Measurements from ENCODE around the gene IRF8.

Gene IRF8

DNA sequence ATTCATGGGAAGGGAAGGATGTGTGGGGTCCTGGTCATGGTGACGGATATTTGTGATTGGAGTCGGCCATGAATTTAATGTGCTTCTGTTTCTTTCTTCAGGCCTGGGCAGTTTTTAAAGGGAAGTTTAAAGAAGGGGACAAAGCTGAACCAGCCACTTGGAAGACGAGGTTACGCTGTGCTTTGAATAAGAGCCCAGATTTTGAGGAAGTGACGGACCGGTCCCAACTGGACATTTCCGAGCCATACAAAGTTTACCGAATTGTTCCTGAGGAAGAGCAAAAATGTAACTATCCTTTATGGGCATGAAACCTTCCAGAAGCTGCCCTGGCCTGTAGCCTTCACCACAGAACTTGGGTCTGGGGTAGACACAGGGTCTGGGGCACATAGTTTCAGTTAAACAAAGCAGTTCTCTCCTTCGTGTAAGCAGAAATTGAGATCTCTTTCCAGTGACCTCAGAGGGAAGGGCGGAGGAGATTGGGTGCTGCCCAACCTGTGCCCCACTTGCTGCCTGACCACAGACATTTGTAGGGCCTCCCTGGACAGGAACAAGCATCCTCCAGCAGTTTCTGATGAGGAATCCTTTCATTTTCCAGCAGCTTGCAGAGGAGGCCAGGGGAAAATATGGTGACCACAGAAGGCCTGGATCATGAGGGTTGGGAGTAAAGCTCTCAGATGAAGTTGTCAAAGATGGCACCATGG is 10.1 kb downstream of the IRF8 start:
- no peak for DNase-seq
- in situ Hi-C loops (cut with HindIII; ENCODE audit: low pct_ligation_motif_present, low pct_unique_long_range_greater_than_20kb, low sequenced_read_pairs), result no loop called here

DNA sequence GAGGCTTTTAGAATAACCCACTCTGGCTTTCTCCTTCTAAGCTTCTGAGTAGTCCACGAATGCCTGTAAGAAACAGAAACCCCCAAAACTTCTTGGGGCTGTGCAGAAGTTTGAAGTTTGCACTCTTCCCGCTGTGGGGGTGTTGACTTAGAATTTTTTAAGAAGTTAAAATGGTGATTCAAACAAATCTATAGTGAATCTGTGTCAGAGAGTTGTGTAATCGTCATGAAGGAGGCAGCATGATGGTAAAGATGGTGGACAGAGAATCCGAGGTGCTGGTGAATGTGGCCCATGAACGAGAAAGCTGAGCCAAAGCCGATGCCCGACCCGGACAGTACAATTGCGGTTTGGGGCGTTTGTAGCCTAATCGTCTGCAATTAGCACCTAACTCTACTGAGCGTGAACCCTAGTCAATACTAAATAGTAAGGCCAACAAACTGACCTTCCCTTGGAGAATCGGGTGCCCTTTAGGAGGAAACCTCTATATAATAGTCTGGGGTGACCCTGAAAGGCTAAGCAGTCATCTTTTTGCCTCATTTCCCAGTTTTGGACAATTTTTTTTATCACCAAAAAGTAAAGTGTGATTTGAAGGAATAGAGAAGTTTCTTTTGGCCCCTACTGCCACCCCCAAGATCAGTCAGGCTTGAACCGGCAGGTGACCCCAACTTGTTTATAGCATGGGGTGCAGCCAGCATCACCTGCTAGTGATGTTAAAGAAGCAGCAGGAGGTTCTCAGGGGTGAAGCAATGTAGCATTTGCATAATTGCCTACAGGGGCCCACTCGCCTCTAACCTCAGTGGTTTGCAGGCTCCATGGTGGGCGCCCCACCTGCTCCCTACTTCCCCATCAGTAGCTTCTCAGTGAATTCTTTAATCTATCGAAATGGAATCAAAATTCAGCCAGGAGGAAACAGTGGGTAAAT is 11.2 kb downstream of the IRF8 start:
- no peak for DNase-seq
- in situ Hi-C loops (cut with HindIII; ENCODE audit: low pct_ligation_motif_present, low pct_unique_long_range_greater_than_20kb, low sequenced_read_pairs), result no loop called here

DNA sequence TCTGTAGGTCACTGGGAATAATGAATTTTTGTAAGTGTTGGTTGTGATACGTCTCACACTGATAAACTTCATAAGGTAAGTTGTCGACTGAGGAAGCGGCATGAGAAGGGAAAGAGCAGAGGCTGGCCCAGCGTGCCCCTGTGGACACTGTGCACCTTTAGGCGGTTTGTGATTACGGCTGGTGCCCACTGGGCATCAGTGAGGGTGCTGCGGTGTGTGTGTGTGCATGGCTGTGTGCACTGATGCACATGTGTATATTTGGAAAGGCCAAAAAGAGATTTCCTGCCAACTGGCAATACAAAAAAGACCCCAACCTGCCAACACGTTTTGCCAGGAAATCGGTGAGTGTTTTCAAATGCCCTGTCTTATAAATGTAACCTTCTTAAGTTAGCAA is 11.9 kb downstream of the IRF8 start:
- in situ Hi-C loops (cut with HindIII; ENCODE audit: low pct_ligation_motif_present, low pct_unique_long_range_greater_than_20kb, low sequenced_read_pairs), result no loop called here
- DNase-seq, result no peak

DNA sequence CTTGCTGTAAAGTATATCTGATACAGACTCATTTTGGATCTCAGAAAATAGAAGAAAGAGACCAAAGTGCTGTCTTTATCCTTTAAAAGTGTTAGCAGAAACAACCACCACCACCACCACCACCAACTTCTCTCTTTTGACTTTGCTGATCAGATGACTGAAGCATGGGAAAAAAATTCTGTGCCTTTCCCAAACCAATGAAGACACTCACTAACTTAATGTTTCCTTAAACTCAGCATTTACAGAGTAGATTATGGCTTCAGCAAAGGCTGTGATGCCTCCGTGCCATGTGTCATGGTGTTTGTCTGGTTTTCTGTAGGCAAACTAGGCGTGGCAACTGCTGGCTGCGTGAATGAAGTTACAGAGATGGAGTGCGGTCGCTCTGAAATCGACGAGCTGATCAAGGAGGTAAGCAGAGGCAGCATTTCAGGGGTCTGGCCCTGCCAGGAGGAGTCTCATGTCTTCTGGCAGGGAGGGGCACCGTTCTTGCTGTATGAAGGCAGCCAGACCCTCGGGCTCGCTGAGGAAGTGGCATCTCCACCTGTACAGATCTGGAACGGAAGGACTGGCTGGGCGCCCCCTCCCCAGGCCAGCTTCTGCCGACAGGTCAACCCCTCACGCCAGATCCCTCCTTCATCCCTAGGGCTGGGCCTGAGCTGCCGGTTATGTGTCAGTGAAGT is 12.4 kb downstream of the IRF8 start:
- in situ Hi-C loops (cut with HindIII; ENCODE audit: low pct_ligation_motif_present, low pct_unique_long_range_greater_than_20kb, low sequenced_read_pairs), result no loop called here
- no peak for DNase-seq

DNA sequence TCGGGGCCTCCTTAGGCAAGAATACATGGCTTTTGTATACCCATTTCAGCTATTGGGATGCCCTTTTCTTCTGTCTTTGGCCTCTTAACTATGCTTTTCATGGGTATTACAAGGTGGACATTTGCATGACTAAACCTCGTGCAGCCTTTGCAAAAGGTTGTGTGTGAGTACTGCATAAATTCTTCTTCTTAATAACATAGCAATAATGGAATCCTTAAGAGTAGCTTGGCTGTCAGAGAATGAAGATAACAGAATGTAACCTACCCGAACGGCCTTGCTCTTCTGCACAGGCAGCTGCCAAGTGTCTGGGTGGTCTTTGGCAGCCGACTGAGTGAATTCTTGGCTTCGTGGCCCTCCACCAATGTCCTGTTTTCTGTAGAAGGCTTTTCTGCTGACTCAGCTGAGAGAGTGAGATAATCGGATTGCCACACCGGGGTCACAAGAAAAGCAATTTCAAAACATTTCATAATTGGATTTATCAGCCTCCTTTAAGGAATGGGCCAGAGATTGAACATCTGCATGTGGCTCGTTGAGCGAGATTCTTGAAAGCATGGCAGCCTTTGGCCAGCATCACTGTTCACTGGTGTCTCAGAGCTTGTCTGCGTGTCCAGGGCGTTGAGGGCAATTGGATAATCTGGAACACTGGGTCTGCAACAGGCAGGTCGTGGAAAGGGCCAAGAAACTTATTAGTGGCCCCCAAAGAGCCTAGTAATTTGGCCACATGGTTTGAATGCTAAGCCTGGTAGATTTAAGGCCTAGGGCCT is 13.4 kb downstream of the IRF8 start:
- in situ Hi-C loops (cut with HindIII; ENCODE audit: low pct_ligation_motif_present, low pct_unique_long_range_greater_than_20kb, low sequenced_read_pairs), result no loop called here
- no peak for DNase-seq

DNA sequence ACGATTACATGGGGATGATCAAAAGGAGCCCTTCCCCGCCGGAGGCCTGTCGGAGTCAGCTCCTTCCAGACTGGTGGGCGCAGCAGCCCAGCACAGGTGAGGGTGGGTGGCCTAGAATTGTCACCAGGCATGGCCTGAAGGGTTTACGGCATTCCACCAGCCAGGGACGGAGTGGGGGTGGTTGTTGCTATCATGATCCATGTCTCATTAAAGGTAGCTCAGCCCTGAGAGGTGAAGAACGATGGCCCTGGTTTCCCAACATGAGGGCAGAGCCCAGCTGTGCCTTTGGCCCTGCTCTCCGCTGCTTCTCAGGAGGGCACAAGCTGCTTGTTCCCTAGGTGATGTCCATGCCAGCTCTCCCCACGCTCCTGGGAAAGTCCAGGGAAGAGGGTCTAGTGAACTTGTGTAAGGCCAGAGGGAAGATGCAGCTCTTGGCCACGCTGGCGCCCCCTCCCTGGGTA is 14.2 kb downstream of the IRF8 start:
- DNase-seq, result no peak
- in situ Hi-C loops (cut with HindIII; ENCODE audit: low pct_ligation_motif_present, low pct_unique_long_range_greater_than_20kb, low sequenced_read_pairs), result no loop called here

DNA sequence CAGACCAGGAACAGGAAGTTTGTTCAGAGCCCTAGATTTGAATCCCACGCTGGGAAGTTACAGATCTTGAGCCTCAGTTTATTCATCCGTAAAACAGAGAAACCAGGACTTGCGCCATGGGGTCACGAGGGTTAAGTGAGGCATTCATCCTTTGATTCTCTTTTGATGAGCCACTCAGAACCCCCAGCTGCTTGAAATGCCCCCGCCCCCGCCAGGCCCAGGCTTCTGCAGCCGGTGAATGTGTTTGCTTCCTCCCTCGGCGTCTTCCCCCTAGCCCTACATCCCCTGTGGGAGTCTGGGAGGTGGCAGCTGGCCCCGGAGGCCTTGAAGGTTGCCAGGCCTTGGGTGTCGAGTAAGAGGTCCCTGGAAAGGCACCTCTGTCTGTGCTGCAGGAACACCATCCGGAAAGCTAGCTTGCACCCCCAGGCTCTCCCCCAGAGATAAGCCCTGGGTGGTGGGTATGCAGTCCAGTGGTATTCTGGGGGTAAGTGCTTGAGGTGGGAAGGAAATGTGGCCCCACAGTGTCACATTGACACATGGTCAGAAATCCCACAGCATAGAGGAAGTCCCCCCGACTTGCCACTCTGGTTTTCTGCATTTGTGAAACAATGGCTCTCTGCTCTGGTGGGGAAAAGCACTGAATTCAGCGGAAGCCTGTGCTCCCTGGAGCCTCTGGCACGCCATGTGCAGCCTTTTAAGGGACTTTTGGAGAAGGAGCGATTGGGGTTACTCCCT is 14.9 kb downstream of the IRF8 start:
- no peak for DNase-seq
- in situ Hi-C loops (cut with HindIII; ENCODE audit: low pct_ligation_motif_present, low pct_unique_long_range_greater_than_20kb, low sequenced_read_pairs), result no loop called here

DNA sequence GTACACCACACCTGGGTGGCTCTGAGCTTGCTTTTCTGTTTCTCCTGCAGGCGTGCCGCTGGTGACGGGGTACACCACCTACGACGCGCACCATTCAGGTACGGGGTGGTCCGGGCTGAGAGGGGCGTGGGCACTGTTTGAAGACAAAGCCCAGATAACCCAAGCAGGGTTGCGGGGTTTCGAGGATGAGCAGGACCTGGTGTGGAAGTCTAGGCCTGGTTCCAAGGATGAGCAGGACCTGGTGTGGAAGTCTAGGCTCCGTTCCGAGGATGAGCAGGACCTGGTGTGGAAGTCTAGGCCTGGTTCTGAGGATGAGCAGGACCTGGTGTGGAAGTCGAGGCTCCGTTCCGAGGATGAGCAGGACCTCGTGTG is 15.4 kb downstream of the IRF8 start:
- no peak for DNase-seq

DNA sequence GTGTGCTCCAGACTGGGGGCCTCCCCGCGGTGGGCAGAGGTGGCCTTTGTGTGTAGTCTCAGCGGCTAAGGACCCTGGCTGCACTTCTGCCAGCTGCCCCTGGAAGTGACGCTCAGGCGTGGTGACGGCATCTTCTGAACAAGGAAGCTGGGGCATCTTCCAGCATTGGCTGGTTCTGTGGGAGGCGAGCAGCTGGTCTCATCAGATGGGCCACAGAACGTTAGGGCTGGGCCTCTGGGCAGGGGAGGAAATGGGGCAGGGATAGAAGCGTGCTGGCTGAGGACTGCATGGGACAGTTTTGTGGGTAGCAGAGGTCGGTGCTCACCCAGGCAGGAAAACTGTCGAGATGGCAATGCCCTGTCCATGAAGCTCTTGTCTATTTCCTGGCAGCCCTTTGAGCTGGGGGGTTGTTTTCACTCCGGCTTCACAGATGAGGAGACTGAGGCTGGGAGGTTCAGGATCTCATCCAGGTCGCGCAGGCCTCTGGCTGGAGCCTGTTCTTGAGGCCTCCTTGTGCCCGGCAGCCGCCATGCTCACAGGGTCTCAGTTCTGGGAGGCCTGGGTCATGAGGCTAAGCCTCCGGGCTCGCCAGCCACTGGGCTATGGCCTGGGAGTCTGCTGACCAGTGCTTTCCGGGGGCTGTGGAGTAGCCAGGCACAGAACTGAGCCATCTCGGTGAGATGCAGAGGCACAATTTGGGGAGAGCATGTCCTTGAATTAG is 16.3 kb downstream of the IRF8 start:
- in situ Hi-C loops (cut with HindIII; ENCODE audit: low pct_ligation_motif_present, low pct_unique_long_range_greater_than_20kb, low sequenced_read_pairs), result no loop called here
- no peak for DNase-seq

More for the DNA sequence above, 15.4 kb downstream of the IRF8 start:
- in situ Hi-C loops (cut with HindIII; ENCODE audit: low pct_ligation_motif_present, low pct_unique_long_range_greater_than_20kb, low sequenced_read_pairs), result no loop called here

DNA sequence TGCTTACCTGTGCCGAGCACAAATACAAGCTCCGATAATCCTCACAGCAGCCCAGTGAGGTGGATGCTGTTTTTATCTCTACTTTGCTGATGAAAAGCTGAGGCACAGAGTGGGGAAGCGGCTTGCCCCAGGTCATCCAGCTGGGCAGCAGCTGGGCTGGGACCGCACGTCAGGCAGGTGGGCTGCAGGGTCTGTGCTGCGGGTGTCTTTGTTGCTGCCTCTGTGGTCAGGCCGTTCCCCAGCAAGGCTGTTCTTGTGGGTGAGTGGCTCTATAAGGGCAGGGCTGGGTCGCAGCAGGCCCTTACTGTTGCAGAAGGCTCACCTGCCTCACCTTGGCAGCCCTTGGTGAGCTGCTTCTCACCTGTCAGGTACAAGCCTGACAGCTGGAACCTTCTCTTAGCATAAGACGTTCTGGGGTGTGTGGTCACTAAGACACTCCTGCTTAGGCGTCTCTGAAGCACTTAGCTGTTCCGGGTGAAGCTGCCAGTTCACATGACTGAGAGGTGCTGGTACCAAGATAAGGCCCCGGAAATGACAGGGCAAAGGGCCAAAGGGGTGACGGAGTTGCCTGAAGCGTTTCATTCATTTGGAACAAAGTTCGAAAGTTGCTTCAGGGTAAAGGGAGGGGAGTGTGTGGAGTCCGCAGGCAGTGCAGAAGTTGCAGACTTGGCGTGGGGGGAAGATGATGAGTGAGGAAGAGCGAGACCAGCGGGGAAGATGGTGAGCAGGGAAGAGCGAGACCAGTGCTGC is 17.4 kb downstream of the IRF8 start:
- peak; percentile 50 for DNase-seq
- in situ Hi-C loops (cut with HindIII; ENCODE audit: low pct_ligation_motif_present, low pct_unique_long_range_greater_than_20kb, low sequenced_read_pairs), result no loop called here

DNA sequence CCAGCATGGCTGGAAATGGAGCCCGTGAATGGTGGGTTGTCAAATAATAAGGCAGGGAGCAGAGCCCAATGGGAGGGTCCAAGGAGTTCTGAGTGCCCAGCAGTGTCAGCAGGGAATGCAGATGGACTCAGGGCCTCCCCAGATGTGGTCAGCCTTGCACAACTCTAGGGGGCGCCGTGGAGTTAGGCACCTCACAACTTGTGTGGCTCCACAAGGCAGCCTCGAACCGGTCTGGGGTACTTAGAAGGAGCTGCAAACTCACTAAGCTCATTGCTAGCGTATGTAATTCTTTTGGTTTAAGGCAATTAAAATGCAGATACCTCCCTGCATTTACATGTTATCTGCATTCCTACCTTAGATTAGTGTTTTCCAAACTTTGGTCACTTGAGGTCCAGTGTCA is 18.1 kb downstream of the IRF8 start:
- in situ Hi-C loops (cut with HindIII; ENCODE audit: low pct_ligation_motif_present, low pct_unique_long_range_greater_than_20kb, low sequenced_read_pairs), result no loop called here
- DNase-seq, result no peak

DNA sequence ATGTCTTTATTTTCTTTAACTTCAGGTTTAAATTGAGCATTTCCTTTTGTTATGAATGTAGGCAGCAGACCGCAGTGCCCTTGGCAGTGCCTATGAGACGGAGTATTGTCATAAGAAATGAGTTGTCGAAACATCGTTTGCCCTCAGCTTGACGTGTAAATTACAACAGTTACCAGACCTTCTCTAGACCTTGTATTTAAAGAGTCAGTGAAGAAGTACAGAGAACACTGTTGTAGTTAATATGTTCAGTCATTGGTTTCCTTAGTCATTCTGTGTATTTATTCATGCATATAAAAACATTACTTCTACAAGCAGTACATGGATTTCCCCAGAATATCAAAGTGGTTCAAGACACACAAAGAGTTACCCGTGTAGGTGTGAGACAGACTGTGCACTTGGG is 19.0 kb downstream of the IRF8 start:
- peak; percentile 20 for DNase-seq
- in situ Hi-C loops (cut with HindIII; ENCODE audit: low pct_ligation_motif_present, low pct_unique_long_range_greater_than_20kb, low sequenced_read_pairs), result no loop called here

DNA sequence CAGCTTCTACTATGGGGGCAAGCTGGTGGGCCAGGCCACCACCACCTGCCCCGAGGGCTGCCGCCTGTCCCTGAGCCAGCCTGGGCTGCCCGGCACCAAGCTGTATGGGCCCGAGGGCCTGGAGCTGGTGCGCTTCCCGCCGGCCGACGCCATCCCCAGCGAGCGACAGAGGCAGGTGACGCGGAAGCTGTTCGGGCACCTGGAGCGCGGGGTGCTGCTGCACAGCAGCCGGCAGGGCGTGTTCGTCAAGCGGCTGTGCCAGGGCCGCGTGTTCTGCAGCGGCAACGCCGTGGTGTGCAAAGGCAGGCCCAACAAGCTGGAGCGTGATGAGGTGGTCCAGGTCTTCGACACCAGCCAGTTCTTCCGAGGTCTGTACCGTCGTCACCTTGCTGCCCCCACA is 19.5 kb downstream of the IRF8 start:
- no peak for DNase-seq
- in situ Hi-C loops (cut with HindIII; ENCODE audit: low pct_ligation_motif_present, low pct_unique_long_range_greater_than_20kb, low sequenced_read_pairs), result no loop called here

DNA sequence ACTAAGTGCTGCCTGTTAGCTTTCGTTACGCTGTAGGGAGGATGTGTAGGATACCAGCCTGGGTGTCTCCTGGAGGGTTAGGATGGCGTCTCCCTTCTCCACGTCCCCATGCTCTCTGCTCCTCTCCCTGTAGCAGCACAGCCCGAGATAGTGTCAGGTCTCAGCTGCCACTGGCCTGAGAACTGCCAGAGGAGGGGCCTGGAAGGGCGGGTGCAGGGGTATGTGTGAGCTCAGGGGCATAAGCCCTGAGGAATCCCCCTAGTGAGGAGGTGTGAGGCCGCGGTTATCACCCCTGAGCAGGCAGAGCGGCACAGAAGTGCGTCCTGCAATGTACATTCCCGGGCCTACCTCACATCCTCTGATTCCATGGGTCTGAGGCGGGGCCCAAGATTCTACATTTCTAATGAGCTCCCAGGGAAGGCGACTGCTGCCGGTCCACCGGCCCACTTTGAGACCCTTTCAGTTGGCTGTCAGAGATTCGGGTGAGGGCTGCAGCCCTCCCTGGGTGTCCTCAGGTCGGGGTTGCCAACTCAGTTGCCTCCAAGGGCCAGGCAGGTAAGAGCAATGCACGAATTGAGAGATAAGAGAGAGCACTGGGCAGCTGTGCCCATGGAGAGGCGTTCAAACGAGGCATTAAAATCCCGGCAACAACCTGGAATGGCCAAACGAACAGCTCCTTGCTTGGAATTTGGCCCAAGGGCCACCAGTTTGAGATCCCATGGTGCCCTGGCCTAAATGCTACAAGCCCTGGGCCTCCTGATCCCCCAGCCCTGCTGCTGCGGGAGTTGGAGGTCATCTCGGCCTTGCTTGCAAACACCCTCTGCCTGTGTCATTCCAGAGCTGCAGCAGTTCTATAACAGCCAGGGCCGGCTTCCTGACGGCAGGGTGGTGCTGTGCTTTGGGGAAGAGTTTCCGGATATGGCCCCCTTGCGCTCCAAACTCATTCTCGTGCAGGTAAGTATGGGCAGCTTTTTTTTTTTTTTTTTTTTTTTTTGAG is 20.6 kb downstream of the IRF8 start:
- in situ Hi-C loops (cut with HindIII; ENCODE audit: low pct_ligation_motif_present, low pct_unique_long_range_greater_than_20kb, low sequenced_read_pairs), result no loop called here
- DNase-seq, result no peak

DNA sequence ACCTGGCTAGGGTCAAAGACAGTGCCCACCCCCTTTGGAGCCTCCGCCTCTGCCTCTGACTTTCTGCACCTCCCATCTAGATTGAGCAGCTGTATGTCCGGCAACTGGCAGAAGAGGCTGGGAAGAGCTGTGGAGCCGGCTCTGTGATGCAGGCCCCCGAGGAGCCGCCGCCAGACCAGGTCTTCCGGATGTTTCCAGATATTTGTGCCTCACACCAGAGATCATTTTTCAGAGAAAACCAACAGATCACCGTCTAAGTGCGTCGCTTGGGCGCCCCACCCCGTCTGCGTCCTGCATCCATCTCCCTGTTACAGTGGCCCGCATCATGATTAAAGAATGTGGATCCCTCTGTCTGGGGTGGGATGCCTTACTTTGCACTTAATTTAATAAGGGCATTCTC is 22.1 kb downstream of the IRF8 start:
- in situ Hi-C loops (cut with HindIII; ENCODE audit: low pct_ligation_motif_present, low pct_unique_long_range_greater_than_20kb, low sequenced_read_pairs), result no loop called here
- DNase-seq, result no peak
